ENCODE results near the gene RANBP17. TPM values are rescaled to one million over a fixed set of nuclear protein-coding genes. Genes with fewer than 3 reads are reported as not detected.

The RANBP17 gene
- total RNA-seq, 1 experiment from 2014 or later, result 14.5 TPM

- ChIA-PET CTCF (no interaction called here), POLR2A (ENCODE audit: unreplicated experiment) (no interaction called here)
- Histone ChIP-seq H3F3A (ENCODE audit: insufficient read depth, low read depth) (no peaks in the 10 kb centered on the region), H4K20me1 (ENCODE audit: insufficient read depth) (no peaks in the 10 kb centered on the region), H3K27ac (no peak overlapping the region), H3K4me2 (no peak overlapping the region), H3K9me3 (ENCODE audit: insufficient read depth, low read depth) (no peaks in the 10 kb centered on the region), H3K27me3 (ENCODE audit: insufficient read depth, low read depth) (peaks cover 8% of the 10 kb centered on the region; the same call in 1 of the 2 replicates), H3K9me2 (ENCODE audit: insufficient read depth) (no peaks in the 10 kb centered on the region), H2AFZ (no peak overlapping the region), H3K36me3 (ENCODE audit: low read depth) (no peaks in the 10 kb centered on the region), H3K4me1 (replicated peaks; ENCODE audit: insufficient read depth) (no peaks in the 10 kb centered on the region), H3K4me3 (no peak overlapping the region), H3K79me2 (ENCODE audit: low read depth) (no peaks in the 10 kb centered on the region)
- no TSS peak for BruUV-seq (replicated peaks)
- TF ChIP-seq EZH2 (IDR thresholded peaks at IDR 0.05; ENCODE audit: low read depth) (no peak), CTCF (conservative IDR thresholded peaks at IDR 0.05) (no peak)
- intact Hi-C loops (cut with micrococcal nuclease; ENCODE audit: unreplicated experiment), result no loop called here
- no peak for DNase-seq
Measured at GRCh38 chr5:171315925-171316257, 454.1 kb downstream of the RANBP17 start.

GRCh38 chr5:171316258-171317121 is 454.7 kb downstream of the RANBP17 start:
- POLR2A ChIA-PET (ENCODE audit: unreplicated experiment), result no interaction called here
- Histone ChIP-seq H3K9me3 (ENCODE audit: insufficient read depth, low read depth) (no peaks in the 10 kb centered on the region), H3F3A (ENCODE audit: insufficient read depth, low read depth) (no peaks in the 10 kb centered on the region), H3K27me3 (ENCODE audit: insufficient read depth, low read depth) (peaks cover 8% of the 10 kb centered on the region; the same call in 1 of the 2 replicates), H3K4me3 (no peak overlapping the region), H2AFZ (no peak overlapping the region), H3K4me1 (replicated peaks; ENCODE audit: insufficient read depth) (no peaks in the 10 kb centered on the region), H3K36me3 (ENCODE audit: low read depth) (no peaks in the 10 kb centered on the region), H3K9me2 (ENCODE audit: insufficient read depth) (no peaks in the 10 kb centered on the region), H3K79me2 (ENCODE audit: low read depth) (no peaks in the 10 kb centered on the region), H3K27ac (no peak overlapping the region), H4K20me1 (ENCODE audit: insufficient read depth) (no peaks in the 10 kb centered on the region), H3K4me2 (no peak overlapping the region)
- no peak for DNase-seq
- intact Hi-C loops (cut with micrococcal nuclease; ENCODE audit: unreplicated experiment), result no loop called here
- CTCF ChIA-PET, result no interaction called here
- no peak for TF ChIP-seq CTCF (conservative IDR thresholded peaks at IDR 0.05)
- TF ChIP-seq EZH2 (IDR thresholded peaks at IDR 0.05; ENCODE audit: low read depth), result no peak
- no TSS peak for BruUV-seq (replicated peaks)

GRCh38 chr5:171317230-171317629 is 455.4 kb downstream of the RANBP17 start:
- CTCF ChIA-PET, result no interaction called here
- Histone ChIP-seq H3K4me1 (replicated peaks; ENCODE audit: insufficient read depth) (no peaks in the 10 kb centered on the region), H4K20me1 (ENCODE audit: insufficient read depth) (no peaks in the 10 kb centered on the region), H3K79me2 (ENCODE audit: low read depth) (no peaks in the 10 kb centered on the region), H3K9me2 (ENCODE audit: insufficient read depth) (no peaks in the 10 kb centered on the region), H3K4me2 (no peak overlapping the region), H2AFZ (no peak overlapping the region), H3F3A (ENCODE audit: insufficient read depth, low read depth) (no peaks in the 10 kb centered on the region), H3K9me3 (ENCODE audit: insufficient read depth, low read depth) (no peaks in the 10 kb centered on the region), H3K36me3 (ENCODE audit: low read depth) (no peaks in the 10 kb centered on the region), H3K27ac (no peak overlapping the region), H3K4me3 (no peak overlapping the region), H3K27me3 (ENCODE audit: insufficient read depth, low read depth) (peaks cover 8% of the 10 kb centered on the region; the same call in 1 of the 2 replicates)
- intact Hi-C loops (cut with micrococcal nuclease; ENCODE audit: unreplicated experiment), result no loop called here
- TF ChIP-seq CTCF (conservative IDR thresholded peaks at IDR 0.05), result no peak
- no peak for TF ChIP-seq EZH2 (IDR thresholded peaks at IDR 0.05; ENCODE audit: low read depth)
- POLR2A ChIA-PET (ENCODE audit: unreplicated experiment), result no interaction called here
- no peak for DNase-seq
- BruUV-seq (replicated peaks), result no TSS peak

Data from PC-9 (cell line).